HepG2 (cell line): ENCODE measurements around the gene NOS1. TPM values are rescaled to one million over a fixed set of nuclear protein-coding genes. Genes with fewer than 3 reads are reported as not detected.

Source experiments
- GATAD2A ChIP-seq: IDR thresholded peaks from 2 replicates; pipeline ENCODE4 v1.6.1; 2016
- PAWR ChIP-seq: sonication (generic); formaldehyde crosslinking; IDR thresholded peaks from 2 replicates; pipeline ENCODE4 v1.4.0; 2020; ENCODE audit warnings: missing genetic modification reagents, mild to moderate bottlenecking, borderline replicate concordance
- PITX1 ChIP-seq: sonication (generic); formaldehyde crosslinking; IDR thresholded peaks from 2 replicates; pipeline ENCODE4 v1.5.1; 2020; ENCODE audit warnings: mild to moderate bottlenecking, missing genetic modification reagents
- SNAI1 ChIP-seq: sonication (generic); formaldehyde crosslinking; IDR thresholded peaks from 2 replicates; pipeline ENCODE4 v1.5.0; 2020; ENCODE audit warnings: mild to moderate bottlenecking, missing genetic modification reagents, borderline replicate concordance
- TAF1 ChIP-seq: sonication (generic); formaldehyde crosslinking; IDR thresholded peaks from 2 replicates; pipeline ENCODE4 v1.4.0; 2020; ENCODE audit warnings: missing genetic modification reagents
- ZBTB42 ChIP-seq: sonication (generic); formaldehyde crosslinking; IDR thresholded peaks from 2 replicates; pipeline ENCODE4 v1.5.0; 2020; ENCODE audit warnings: mild to moderate bottlenecking, missing genetic modification reagents
- ZNF550 ChIP-seq: sonication (generic); formaldehyde crosslinking; IDR thresholded peaks from 2 replicates; pipeline ENCODE4 v1.4.0; 2020; ENCODE audit warnings: mild to moderate bottlenecking, missing genetic modification reagents, borderline replicate concordance
- ZNF768 ChIP-seq: sonication (generic); formaldehyde crosslinking; IDR thresholded peaks from 2 replicates; pipeline ENCODE4 v1.4.0; 2020; ENCODE audit warnings: missing genetic modification reagents
- polyA plus RNA-seq, 8 experiments: library from polyadenylated mRNA; depleted of rRNA in 3 of 8; stranded (reverse) in 7 of 8; unstranded in 1 of 8; fragments of >200 nt; fragmentation: Illumina TruSeq in 4 of 8; extraction: Trizol in 4 of 8; gene quantifications; 2 replicates each; pipeline versions ENCODE4 v1.2.1 to v1.2.3, GENCODE V29; 2011 to 2016; ENCODE audit warnings: low read depth in 4 of 8, missing spikeins in 1 of 8, mixed read lengths in 1 of 8; ENCODE audit not compliant: insufficient read depth in 1 of 8
- total RNA-seq, 5 experiments: library from RNA; depleted of rRNA; stranded (reverse); fragments of >200 nt; fragmentation: Illumina TruSeq; extraction: Trizol; gene quantifications; 2 replicates each; pipeline ENCODE4 v1.2.3, GENCODE V29; 2016; ENCODE audit warnings: low read depth in 1 of 5
- TF ChIP-seq, protein P1 (sequence below): sonication (generic); formaldehyde crosslinking; IDR thresholded peaks from 2 replicates; pipeline ENCODE4 v1.9.0; 2022; ENCODE audit warnings: low read depth, missing genetic modification reagents
- TF ChIP-seq, protein P2 (sequence below): sonication (generic); formaldehyde crosslinking; IDR thresholded peaks from 2 replicates; pipeline ENCODE4 v1.5.0; 2020; ENCODE audit warnings: mild to moderate bottlenecking, missing genetic modification reagents
- TF ChIP-seq, protein P3 (sequence below): sonication (generic); formaldehyde crosslinking; IDR thresholded peaks from 2 replicates; pipeline ENCODE4 v1.5.0; 2020; ENCODE audit warnings: missing genetic modification reagents
- TF ChIP-seq, protein P4 (sequence below): sonication (generic); formaldehyde crosslinking; IDR thresholded peaks from 2 replicates; pipeline ENCODE4 v1.4.0; 2020; ENCODE audit warnings: mild to moderate bottlenecking, missing genetic modification reagents
- TF ChIP-seq, protein P5 (sequence below): sonication (generic); formaldehyde crosslinking; IDR thresholded peaks from 2 replicates; pipeline ENCODE4 v1.8.0; 2022; ENCODE audit warnings: mild to moderate bottlenecking, missing genetic modification reagents, moderate library complexity
- TF ChIP-seq, protein P6 (sequence below): sonication (generic); formaldehyde crosslinking; IDR thresholded peaks from one replicate; pipeline ENCODE4 v1.5.1; 2020; ENCODE audit warnings: mild to moderate bottlenecking, missing genetic modification reagents; ENCODE audit errors: not compliant biosample characterization

NOS1 gene
- total and polyA plus RNA-seq, 2 of the 13 experiments (the other 11 are each of a cell fraction or from before 2014, with no cell fraction given), result not detected

DNA sequence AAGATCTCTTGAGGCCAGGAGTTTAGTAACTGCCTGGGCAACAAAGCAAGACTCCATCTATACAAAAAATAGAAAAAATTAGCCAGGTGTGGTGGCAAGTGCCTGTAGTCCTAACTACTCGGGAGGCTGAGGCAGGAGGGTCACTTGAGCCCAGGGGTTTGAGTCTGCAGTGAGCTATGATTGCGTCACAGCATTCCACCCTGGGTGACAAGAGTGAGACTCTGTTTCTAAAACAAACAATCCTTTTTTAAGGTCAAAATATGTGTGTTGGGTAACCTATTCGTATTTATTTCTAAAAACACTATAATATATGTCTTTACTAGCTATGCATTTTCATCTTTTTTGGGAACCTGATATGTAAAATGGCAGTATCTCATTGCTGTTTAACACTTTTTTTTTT, 178.6 kb downstream of the NOS1 start (continued):
- TF ChIP-seq, protein P1, sequence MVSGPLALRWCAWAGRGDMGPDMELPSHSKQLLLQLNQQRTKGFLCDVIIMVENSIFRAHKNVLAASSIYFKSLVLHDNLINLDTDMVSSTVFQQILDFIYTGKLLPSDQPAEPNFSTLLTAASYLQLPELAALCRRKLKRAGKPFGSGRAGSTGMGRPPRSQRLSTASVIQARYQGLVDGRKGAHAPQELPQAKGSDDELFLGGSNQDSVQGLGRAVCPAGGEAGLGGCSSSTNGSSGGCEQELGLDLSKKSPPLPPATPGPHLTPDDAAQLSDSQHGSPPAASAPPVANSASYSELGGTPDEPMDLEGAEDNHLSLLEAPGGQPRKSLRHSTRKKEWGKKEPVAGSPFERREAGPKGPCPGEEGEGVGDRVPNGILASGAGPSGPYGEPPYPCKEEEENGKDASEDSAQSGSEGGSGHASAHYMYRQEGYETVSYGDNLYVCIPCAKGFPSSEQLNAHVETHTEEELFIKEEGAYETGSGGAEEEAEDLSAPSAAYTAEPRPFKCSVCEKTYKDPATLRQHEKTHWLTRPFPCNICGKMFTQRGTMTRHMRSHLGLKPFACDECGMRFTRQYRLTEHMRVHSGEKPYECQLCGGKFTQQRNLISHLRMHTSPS (CRISPR knock-in tag), result no peak
- TF ChIP-seq TAF1 (CRISPR knock-in tag) (no peak), ZNF550 (CRISPR knock-in tag) (no peak), GATAD2A (CRISPR knock-in tag) (peak; percentile 32; the same call in 1 of the 2 replicates), SNAI1 (CRISPR knock-in tag) (no peak), PAWR (CRISPR knock-in tag) (no peak), PITX1 (no peak), ZBTB42 (no peak), ZNF768 (CRISPR knock-in tag) (no peak)
- TF ChIP-seq, protein P2, sequence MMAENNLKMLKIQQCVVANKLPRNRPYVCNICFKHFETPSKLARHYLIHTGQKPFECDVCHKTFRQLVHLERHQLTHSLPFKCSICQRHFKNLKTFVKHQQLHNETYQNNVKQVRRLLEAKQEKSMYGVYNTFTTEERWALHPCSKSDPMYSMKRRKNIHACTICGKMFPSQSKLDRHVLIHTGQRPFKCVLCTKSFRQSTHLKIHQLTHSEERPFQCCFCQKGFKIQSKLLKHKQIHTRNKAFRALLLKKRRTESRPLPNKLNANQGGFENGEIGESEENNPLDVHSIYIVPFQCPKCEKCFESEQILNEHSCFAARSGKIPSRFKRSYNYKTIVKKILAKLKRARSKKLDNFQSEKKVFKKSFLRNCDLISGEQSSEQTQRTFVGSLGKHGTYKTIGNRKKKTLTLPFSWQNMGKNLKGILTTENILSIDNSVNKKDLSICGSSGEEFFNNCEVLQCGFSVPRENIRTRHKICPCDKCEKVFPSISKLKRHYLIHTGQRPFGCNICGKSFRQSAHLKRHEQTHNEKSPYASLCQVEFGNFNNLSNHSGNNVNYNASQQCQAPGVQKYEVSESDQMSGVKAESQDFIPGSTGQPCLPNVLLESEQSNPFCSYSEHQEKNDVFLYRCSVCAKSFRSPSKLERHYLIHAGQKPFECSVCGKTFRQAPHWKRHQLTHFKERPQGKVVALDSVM (CRISPR knock-in tag), result peak; percentile 96
- TF ChIP-seq, protein P3, sequence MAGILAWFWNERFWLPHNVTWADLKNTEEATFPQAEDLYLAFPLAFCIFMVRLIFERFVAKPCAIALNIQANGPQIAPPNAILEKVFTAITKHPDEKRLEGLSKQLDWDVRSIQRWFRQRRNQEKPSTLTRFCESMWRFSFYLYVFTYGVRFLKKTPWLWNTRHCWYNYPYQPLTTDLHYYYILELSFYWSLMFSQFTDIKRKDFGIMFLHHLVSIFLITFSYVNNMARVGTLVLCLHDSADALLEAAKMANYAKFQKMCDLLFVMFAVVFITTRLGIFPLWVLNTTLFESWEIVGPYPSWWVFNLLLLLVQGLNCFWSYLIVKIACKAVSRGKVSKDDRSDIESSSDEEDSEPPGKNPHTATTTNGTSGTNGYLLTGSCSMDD, result no peak
- TF ChIP-seq, protein P4, sequence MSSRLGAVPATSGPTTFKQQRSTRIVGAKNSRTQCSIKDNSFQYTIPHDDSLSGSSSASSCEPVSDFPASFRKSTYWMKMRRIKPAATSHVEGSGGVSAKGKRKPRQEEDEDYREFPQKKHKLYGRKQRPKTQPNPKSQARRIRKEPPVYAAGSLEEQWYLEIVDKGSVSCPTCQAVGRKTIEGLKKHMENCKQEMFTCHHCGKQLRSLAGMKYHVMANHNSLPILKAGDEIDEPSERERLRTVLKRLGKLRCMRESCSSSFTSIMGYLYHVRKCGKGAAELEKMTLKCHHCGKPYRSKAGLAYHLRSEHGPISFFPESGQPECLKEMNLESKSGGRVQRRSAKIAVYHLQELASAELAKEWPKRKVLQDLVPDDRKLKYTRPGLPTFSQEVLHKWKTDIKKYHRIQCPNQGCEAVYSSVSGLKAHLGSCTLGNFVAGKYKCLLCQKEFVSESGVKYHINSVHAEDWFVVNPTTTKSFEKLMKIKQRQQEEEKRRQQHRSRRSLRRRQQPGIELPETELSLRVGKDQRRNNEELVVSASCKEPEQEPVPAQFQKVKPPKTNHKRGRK (CRISPR knock-in tag), result no peak
- TF ChIP-seq, protein P5, sequence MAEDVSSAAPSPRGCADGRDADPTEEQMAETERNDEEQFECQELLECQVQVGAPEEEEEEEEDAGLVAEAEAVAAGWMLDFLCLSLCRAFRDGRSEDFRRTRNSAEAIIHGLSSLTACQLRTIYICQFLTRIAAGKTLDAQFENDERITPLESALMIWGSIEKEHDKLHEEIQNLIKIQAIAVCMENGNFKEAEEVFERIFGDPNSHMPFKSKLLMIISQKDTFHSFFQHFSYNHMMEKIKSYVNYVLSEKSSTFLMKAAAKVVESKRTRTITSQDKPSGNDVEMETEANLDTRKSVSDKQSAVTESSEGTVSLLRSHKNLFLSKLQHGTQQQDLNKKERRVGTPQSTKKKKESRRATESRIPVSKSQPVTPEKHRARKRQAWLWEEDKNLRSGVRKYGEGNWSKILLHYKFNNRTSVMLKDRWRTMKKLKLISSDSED (CRISPR knock-in tag), result no peak
- TF ChIP-seq, protein P6, sequence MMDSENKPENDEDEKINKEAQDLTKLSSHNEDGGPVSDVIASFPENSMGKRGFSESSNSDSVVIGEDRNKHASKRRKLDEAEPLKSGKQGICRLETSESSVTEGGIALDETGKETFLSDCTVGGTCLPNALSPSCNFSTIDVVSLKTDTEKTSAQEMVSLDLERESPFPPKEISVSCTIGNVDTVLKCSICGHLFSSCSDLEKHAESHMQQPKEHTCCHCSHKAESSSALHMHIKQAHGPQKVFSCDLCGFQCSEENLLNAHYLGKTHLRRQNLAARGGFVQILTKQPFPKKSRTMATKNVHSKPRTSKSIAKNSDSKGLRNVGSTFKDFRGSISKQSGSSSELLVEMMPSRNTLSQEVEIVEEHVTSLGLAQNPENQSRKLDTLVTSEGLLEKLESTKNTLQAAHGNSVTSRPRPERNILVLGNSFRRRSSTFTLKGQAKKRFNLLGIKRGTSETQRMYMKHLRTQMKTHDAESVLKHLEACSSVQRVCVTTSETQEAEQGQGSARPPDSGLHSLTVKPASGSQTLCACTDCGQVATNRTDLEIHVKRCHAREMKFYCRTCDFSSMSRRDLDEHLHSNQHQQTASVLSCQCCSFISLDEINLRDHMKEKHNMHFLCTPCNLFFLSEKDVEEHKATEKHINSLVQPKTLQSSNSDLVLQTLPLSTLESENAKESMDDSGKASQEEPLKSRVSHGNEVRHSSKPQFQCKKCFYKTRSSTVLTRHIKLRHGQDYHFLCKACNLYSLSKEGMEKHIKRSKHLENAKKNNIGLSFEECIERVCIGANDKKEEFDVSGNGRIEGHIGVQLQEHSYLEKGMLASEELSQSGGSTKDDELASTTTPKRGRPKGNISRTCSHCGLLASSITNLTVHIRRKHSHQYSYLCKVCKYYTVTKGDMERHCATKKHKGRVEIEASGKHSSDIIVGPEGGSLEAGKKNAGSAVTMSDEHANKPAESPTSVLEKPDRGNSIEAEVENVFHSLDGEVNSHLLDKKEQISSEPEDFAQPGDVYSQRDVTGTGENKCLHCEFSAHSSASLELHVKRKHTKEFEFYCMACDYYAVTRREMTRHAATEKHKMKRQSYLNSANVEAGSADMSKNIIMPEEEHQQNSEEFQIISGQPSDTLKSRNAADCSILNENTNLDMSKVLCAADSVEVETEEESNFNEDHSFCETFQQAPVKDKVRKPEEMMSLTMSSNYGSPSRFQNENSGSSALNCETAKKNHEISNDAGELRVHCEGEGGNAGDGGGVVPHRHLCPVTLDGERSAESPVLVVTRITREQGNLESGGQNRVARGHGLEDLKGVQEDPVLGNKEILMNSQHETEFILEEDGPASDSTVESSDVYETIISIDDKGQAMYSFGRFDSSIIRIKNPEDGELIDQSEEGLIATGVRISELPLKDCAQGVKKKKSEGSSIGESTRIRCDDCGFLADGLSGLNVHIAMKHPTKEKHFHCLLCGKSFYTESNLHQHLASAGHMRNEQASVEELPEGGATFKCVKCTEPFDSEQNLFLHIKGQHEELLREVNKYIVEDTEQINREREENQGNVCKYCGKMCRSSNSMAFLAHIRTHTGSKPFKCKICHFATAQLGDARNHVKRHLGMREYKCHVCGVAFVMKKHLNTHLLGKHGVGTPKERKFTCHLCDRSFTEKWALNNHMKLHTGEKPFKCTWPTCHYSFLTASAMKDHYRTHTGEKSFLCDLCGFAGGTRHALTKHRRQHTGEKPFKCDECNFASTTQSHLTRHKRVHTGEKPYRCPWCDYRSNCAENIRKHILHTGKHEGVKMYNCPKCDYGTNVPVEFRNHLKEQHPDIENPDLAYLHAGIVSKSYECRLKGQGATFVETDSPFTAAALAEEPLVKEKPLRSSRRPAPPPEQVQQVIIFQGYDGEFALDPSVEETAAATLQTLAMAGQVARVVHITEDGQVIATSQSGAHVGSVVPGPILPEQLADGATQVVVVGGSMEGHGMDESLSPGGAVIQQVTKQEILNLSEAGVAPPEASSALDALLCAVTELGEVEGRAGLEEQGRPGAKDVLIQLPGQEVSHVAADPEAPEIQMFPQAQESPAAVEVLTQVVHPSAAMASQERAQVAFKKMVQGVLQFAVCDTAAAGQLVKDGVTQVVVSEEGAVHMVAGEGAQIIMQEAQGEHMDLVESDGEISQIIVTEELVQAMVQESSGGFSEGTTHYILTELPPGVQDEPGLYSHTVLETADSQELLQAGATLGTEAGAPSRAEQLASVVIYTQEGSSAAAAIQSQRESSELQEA (CRISPR knock-in tag), result no peak
